NCI-H1930 (cell line): Measurements from ENCODE around the gene ANXA10.
A peak's percentile ranks its signal among the peaks of the same experiment; 100 is the strongest.
"Not testable (repeated sequence)": the region's sequence is repeated elsewhere in the genome, so short reads cannot be mapped to it uniquely, and the experiment has no call there.

ENCODE experiments used
- DNase-seq, 2 experiments: peaks; one replicate each; lab custom pipeline; 2025; lab: John Stamatoyannopoulos, UW

ANXA10 gene

GRCh38 chr4:168092176-168092712 lies at the start of gene ANXA10:
Gene ANXA10, plus strand, starts transcription at chr4:168092537. Its CDS starts 164 bp downstream, at chr4:168092701.
- DNase-seq = no peak

GRCh38 chr4:168045354-168045753 lies 47.0 kb upstream of the ANXA10 start:
- DNase-seq = no peak

GRCh38 chr4:168050002-168050401 lies 42.3 kb upstream of the ANXA10 start:
- no peak for DNase-seq

GRCh38 chr4:168051526-168051925 lies 40.8 kb upstream of the ANXA10 start:
- DNase-seq = no peak

- DNase-seq = no peak
Measured at GRCh38 chr4:168057412-168057811, 34.9 kb upstream of the ANXA10 start.

- DNase-seq = no peak
Measured at GRCh38 chr4:168059251-168059650, 33.1 kb upstream of the ANXA10 start.

GRCh38 chr4:168063031-168063430 lies 29.3 kb upstream of the ANXA10 start:
- DNase-seq = no peak

- no peak for DNase-seq
Measured at GRCh38 chr4:168070903-168071302, 21.4 kb upstream of the ANXA10 start.

GRCh38 chr4:168071304-168071703 lies 21.0 kb upstream of the ANXA10 start:
- no peak for DNase-seq

- DNase-seq = no peak
Measured at GRCh38 chr4:168074861-168075260, 17.5 kb upstream of the ANXA10 start.

- DNase-seq = peak in 1 of 2 experiments; percentile 49
Measured at GRCh38 chr4:168076989-168077725, 15.2 kb upstream of the ANXA10 start.

GRCh38 chr4:168077726-168078239 lies 14.6 kb upstream of the ANXA10 start:
- DNase-seq = no peak

GRCh38 chr4:168082379-168082778 lies 10.0 kb upstream of the ANXA10 start:
- DNase-seq = no peak

- no peak for DNase-seq
Measured at GRCh38 chr4:168095776-168096406, 3.6 kb downstream of the ANXA10 start.

GRCh38 chr4:168096407-168096784 lies 4.1 kb downstream of the ANXA10 start:
- no peak for DNase-seq

GRCh38 chr4:168097161-168097560 lies 4.8 kb downstream of the ANXA10 start:
- DNase-seq = no peak

- DNase-seq = no peak
Measured at GRCh38 chr4:168098248-168098717, 5.9 kb downstream of the ANXA10 start.

- DNase-seq = no peak
Measured at GRCh38 chr4:168099195-168099594, 6.9 kb downstream of the ANXA10 start.

GRCh38 chr4:168101026-168101425 lies 8.7 kb downstream of the ANXA10 start:
- DNase-seq = no peak

- DNase-seq = no peak
Measured at GRCh38 chr4:168102403-168102802, 10.1 kb downstream of the ANXA10 start.

- DNase-seq = no peak
Measured at GRCh38 chr4:168109527-168109926, 17.2 kb downstream of the ANXA10 start.

GRCh38 chr4:168113059-168113458 lies 20.7 kb downstream of the ANXA10 start:
- not testable (repeated sequence) for DNase-seq

GRCh38 chr4:168118116-168118655 lies 25.8 kb downstream of the ANXA10 start:
- no peak for DNase-seq
